Heart right ventricle (tissue), 16 donors: ENCODE results near the gene CALCOCO1. TPM values are rescaled to one million over a fixed set of nuclear protein-coding genes. Genes with fewer than 3 reads are reported as not detected.
"Not testable (repeated sequence)": the region's sequence is repeated elsewhere in the genome, so short reads cannot be mapped to it uniquely, and the experiment has no call there.

Experiments
- ATAC-seq, 8 donors: fragments of 200-7000 bp; cut with Tn5 transposase; one replicate each; pipeline ENCODE4 v1.9.1; 2020; ENCODE audit warnings: mild to moderate bottlenecking in 8 of 8, moderate library complexity in 8 of 8, moderate number of reproducible peaks in 1 of 8
- DNase-seq, 2 donors: peaks; one replicate each; pipeline ENCODE4 v3.0.0-alpha.2; 2020
- H3K27ac ChIP-seq, 10 donors: fragments of 200-600 bp; sonication (generic) in 2 of 10; one replicate each; pipeline versions ENCODE4 v1.5.0 to v1.8.0; 2020 to 2022; ENCODE audit warnings: mild to moderate bottlenecking in 3 of 10
- H3K27me3 ChIP-seq, 7 donors: fragments of 200-600 bp; one replicate each; pipeline ENCODE4 v1.8.0; 2021 to 2022; ENCODE audit warnings: mild to moderate bottlenecking in 2 of 7
- H3K36me3 ChIP-seq, 9 donors: fragments of 200-600 bp; sonication (generic) in 1 of 9; one replicate each; pipeline versions ENCODE4 v1.5.0 to v1.8.0; 2020 to 2022; ENCODE audit warnings: mild to moderate bottlenecking in 2 of 9
- H3K4me1 ChIP-seq, 9 donors: fragments of 200-600 bp; sonication (generic) in 1 of 9; one replicate each; pipeline versions ENCODE4 v1.5.0 to v1.8.0; 2020 to 2022; ENCODE audit warnings: mild to moderate bottlenecking in 4 of 9
- H3K4me3 ChIP-seq, 10 donors: fragments of 200-600 bp; sonication (generic) in 2 of 10; one replicate each; pipeline versions ENCODE4 v1.5.0 to v1.8.0; 2020 to 2022; ENCODE audit warnings: mild to moderate bottlenecking in 7 of 10, moderate library complexity in 2 of 10
- H3K9me3 ChIP-seq, 11 donors: fragments of 200-600 bp in 10 of 11; sonication (generic) in 2 of 11; one replicate each; pipeline versions ENCODE4 v1.5.0 to v1.8.0; 2013 to 2022; ENCODE audit warnings: mild to moderate bottlenecking in 2 of 11, control low read depth in 1 of 11, moderate library complexity in 1 of 11
- CTCF ChIP-seq, 9 donors: fragments of 200-600 bp; sonication (generic) in 2 of 9; IDR thresholded peaks; one replicate each; pipeline versions ENCODE4 v1.5.0 to v1.8.0; 2021 to 2022; ENCODE audit warnings: antibody characterized with exemption in 9 of 9, mild to moderate bottlenecking in 5 of 9, moderate library complexity in 1 of 9
- whole genome bisulfite sequencing, 2 donors: extraction: QIAGEN DNeasy Blood & Tissue Kit; methylation state at CpG; one replicate each; pipeline ENCODE4 v1.1.7; 2013; ENCODE audit warnings: inconsistent platforms in 1 of 2; 5-methylcytosine and 5-hydroxymethylcytosine counted together
- intact Hi-C, 10 donors: fragments of 100-400 bp; cut with DNase I; formaldehyde crosslinking; loops; one replicate each; pipeline versions ENCODE4 v1.11.1 to v1.14.2; 2022
- polyA plus RNA-seq, 2 donors: library from polyadenylated mRNA; stranded (reverse); fragments of 200-250 nt; gene quantifications; one replicate each; pipeline ENCODE4 v1.2.3, GENCODE V29; 2013
- total RNA-seq, 10 donors: library from RNA; stranded (reverse); fragmentation: NEBNext Ultra II Directional in 3 of 10; extraction: Animal tissue kit (Norgen Biotek cat#: 25700) in 3 of 10; gene quantifications; one replicate each; pipeline versions ENCODE4 v1.2.1 to v1.2.4, GENCODE V29; 2021 to 2023
- donor health status: Arrhythmogenic right ventricular cardiomyopathy.
- donor health status: ischemic (EF 13 %, LVEDD 7.1; RV severe dilation, severe dysfunction).
- donor health status: healthy with polysubstance abuse.
- donor health status: DM: no; HTN: yes; CAD: no.
- donor health status: DM: no; HTN: no; CAD: no.
- donor health status: ischemic (EF 25% LVEDD 6.9; RV normal size, moderate dysfunction).
- donor health status: ischemic (EF 25% LVEDD 5.7; RV mildly dilated, moderate dysfunction).
- donor health status: healthy.
- donor health status: DM: yes; HTN: yes; CAD: no.
- donor health status: Ischemic cardiomyopathy.
- donor health status: ischemic (EF 35%, LVEDD 5.7; RV mildly dilated, moderate dysfunction).
- donor health status: nonischemic (EF 11% LVEDD 7.7; RV severe dilation, severe dysfunction).
- donor health status: DM: yes; HTN: yes; CAD: no.
- donor health status: PGD.
- donor health status: ischemic (EF 29% LVEDD 5.4; RV normal size, mild dysfunction).
- donor health status: nonischemic (EF 23%, LVEDD 6.1; RV moderate dilation, normal function).

Gene CALCOCO1
- total and polyA plus RNA-seq, 12 donors, result 105 to 264 (median 198) TPM

- DNase-seq (no peak), ATAC-seq (no peak)
- WGBS, 2 donors, result 72 to 73% methylated on average over 5 of the region's 5 CpGs
- H3K4me1 ChIP-seq, result no peaks in the 10 kb centered on the region
- peaks cover 0 to 62% (median 56%) of the 10 kb centered on the region in 7 donors for H3K27me3 ChIP-seq
- TF ChIP-seq CTCF (IDR thresholded peaks at IDR 0.05), result no peak
- intact Hi-C loops, result loop anchor here in 1 of 10 donors (10.0 kb wide), 1 partner anchor 436 kb away; no protein-coding TSS in a partner anchor
- H3K9me3 ChIP-seq, result no peaks in the 10 kb centered on the region
- no peak overlapping the region for H3K4me3 ChIP-seq
- H3K36me3 ChIP-seq, result no peaks in the 10 kb centered on the region
- H3K27ac ChIP-seq, result no peak overlapping the region
Measured at GRCh38 chr12:53768976-53769375, 41.7 kb upstream of the CALCOCO1 start.

- Histone ChIP-seq H3K4me3 (no peak overlapping the region), H3K9me3 (no peaks in the 10 kb centered on the region), H3K27ac (no peak overlapping the region), H3K4me1 (no peaks in the 10 kb centered on the region), H3K27me3 (peaks cover 0 to 78% (median 63%) of the 10 kb centered on the region in 7 donors), H3K36me3 (no peaks in the 10 kb centered on the region)
- intact Hi-C loops, result loop anchor here in 1 of 10 donors (10.0 kb wide), 1 partner anchor 438 kb away; no protein-coding TSS in a partner anchor
- no peak for DNase-seq
- WGBS, 2 donors, result 66 to 67% methylated on average over 3 of the region's 3 CpGs
- TF ChIP-seq CTCF (IDR thresholded peaks at IDR 0.05), result no peak
- ATAC-seq, result no peak
Measured at GRCh38 chr12:53766881-53767280, 39.6 kb upstream of the CALCOCO1 start.

- H3K27me3 ChIP-seq, result peaks cover 0 to 75% (median 64%) of the 10 kb centered on the region in 7 donors
- H3K4me3 ChIP-seq, result no peak overlapping the region
- ATAC-seq, result no peak
- no peak for DNase-seq
- H3K27ac ChIP-seq, result no peak overlapping the region
- TF ChIP-seq CTCF (IDR thresholded peaks at IDR 0.05), result no peak
- no peaks in the 10 kb centered on the region for H3K36me3 ChIP-seq
- intact Hi-C loops, result loop anchor here in 1 of 10 donors (10.0 kb wide), 1 partner anchor 439 kb away; no protein-coding TSS in a partner anchor
- H3K9me3 ChIP-seq, result no peaks in the 10 kb centered on the region
- no peaks in the 10 kb centered on the region for H3K4me1 ChIP-seq
- 62 to 69% methylated on average over 2 of the region's 2 CpGs for WGBS, 2 donors
Measured at GRCh38 chr12:53765891-53766290, 38.6 kb upstream of the CALCOCO1 start.

- DNase-seq (no peak), ATAC-seq (no peak)
- Histone ChIP-seq H3K4me3 (no peak overlapping the region), H3K27me3 (peaks cover 0 to 80% (median 73%) of the 10 kb centered on the region in 7 donors), H3K9me3 (no peaks in the 10 kb centered on the region), H3K4me1 (no peaks in the 10 kb centered on the region), H3K36me3 (no peaks in the 10 kb centered on the region), H3K27ac (no peak overlapping the region)
- TF ChIP-seq CTCF (IDR thresholded peaks at IDR 0.05), result no peak
- intact Hi-C loops, result loop anchor here in 1 of 10 donors (10.0 kb wide), 1 partner anchor 440 kb away; no protein-coding TSS in a partner anchor
- WGBS, 2 donors, result 80 to 84% methylated on average over 4 of the region's 4 CpGs
Measured at GRCh38 chr12:53764615-53765014, 37.4 kb upstream of the CALCOCO1 start.

- 92 to 93% methylated on average over 3 of the region's 3 CpGs for WGBS, 2 donors
- DNase-seq, H3K27ac ChIP-seq, H3K36me3 ChIP-seq, ATAC-seq, H3K4me1 ChIP-seq, H3K9me3 ChIP-seq, H3K4me3 ChIP-seq: not testable (repeated sequence)
- H3K27me3 ChIP-seq, result peaks cover 0 to 96% (median 80%) of the 10 kb centered on the region in 7 donors
- intact Hi-C loops, result loop anchor here in 1 of 10 donors (10.0 kb wide), 1 partner anchor 442 kb away; no protein-coding TSS in a partner anchor
Measured at GRCh38 chr12:53762793-53763192, 35.5 kb upstream of the CALCOCO1 start.
